IMR-90 (cell line): ENCODE data around the gene RMC1. TPM values are rescaled to one million over a fixed set of nuclear protein-coding genes. Genes with fewer than 3 reads are reported as not detected.

Source experiments
- ATAC-seq: fragments of 200-7000 bp; cut with Tn5 transposase; 2 replicates; pipeline ENCODE4 v1.9.1; 2020; ENCODE audit warnings: low read depth, mild to moderate bottlenecking, moderate library complexity
- BruUV-seq: library from RNA; stranded (reverse); fragments of 400-500 nt; replicated peaks from 2 replicates; lab custom pipeline; 2021; lab: Mats Ljungman, UMichigan
- CTCF ChIA-PET: fragments of 300-600 bp; formaldehyde crosslinking; extraction: SDS; loops from one replicate; lab custom pipeline; 2021; ENCODE audit warnings: antibody characterized with exemption; lab: Yijun Ruan, JAX
- POLR2A ChIA-PET: fragments of 300-600 bp; sonication (Branson Sonifier 250); formaldehyde crosslinking; loops from one replicate; lab custom pipeline; 2022; ENCODE audit warnings: antibody characterized with exemption; ENCODE audit not compliant: unreplicated experiment; lab: Charles Lee
- DNase-seq: peaks from one replicate; pipeline ENCODE4 v3.0.0; 2013
- H2AFZ ChIP-seq: replicated peaks from 2 replicates; pipeline ENCODE3; 2013; ENCODE audit warnings: low read length, mild to moderate bottlenecking; ENCODE audit not compliant: poor library complexity
- H2AK5ac ChIP-seq: 2 replicates; pipeline ENCODE4 v1.6.1; 2013; ENCODE audit warnings: low read depth, low read length, inconsistent platforms
- H2AK9ac ChIP-seq: replicated peaks from 2 replicates; pipeline ENCODE3; 2013; ENCODE audit warnings: mild to moderate bottlenecking, low read depth, low read length, moderate library complexity; ENCODE audit not compliant: poor library complexity
- H2BK120ac ChIP-seq: 2 replicates; pipeline ENCODE4 v1.6.1; 2013; ENCODE audit warnings: low read depth, low read length, inconsistent platforms
- H2BK15ac ChIP-seq: 3 replicates; pipeline ENCODE4 v1.6.1; 2013; ENCODE audit warnings: low read depth, low read length, inconsistent platforms
- H2BK20ac ChIP-seq: 2 replicates; pipeline ENCODE4 v1.6.1; 2013; ENCODE audit warnings: low read depth, mild to moderate bottlenecking, inconsistent platforms, low read length, moderate library complexity
- H2BK5ac ChIP-seq: 2 replicates; pipeline ENCODE4 v1.6.1; 2013; ENCODE audit warnings: mild to moderate bottlenecking, low read depth, low read length, inconsistent platforms; ENCODE audit not compliant: poor library complexity, severe bottlenecking
- H3K14ac ChIP-seq: replicated peaks from 2 replicates; pipeline ENCODE4 v1.6.1; 2013; ENCODE audit warnings: low read depth, low read length, inconsistent platforms
- H3K18ac ChIP-seq: 2 replicates; pipeline ENCODE4 v1.6.1; 2013; ENCODE audit warnings: low read depth, low read length, control low read depth
- H3K23ac ChIP-seq: 2 replicates; pipeline ENCODE4 v1.6.1; 2013; ENCODE audit warnings: low read depth, low read length, inconsistent platforms
- H3K27ac ChIP-seq: 2 replicates; pipeline ENCODE4 v1.5.1; 2013; ENCODE audit warnings: mild to moderate bottlenecking, control low read depth, low read length; ENCODE audit not compliant: insufficient read depth
- H3K27me3 ChIP-seq: 2 replicates; pipeline ENCODE4 v1.6.1; 2013; ENCODE audit warnings: low read length; ENCODE audit not compliant: control insufficient read depth, insufficient read depth
- H3K36me3 ChIP-seq: 2 replicates; pipeline ENCODE4 v1.6.1; 2013; ENCODE audit warnings: low read length, mixed read lengths; ENCODE audit not compliant: control insufficient read depth, insufficient read depth
- H3K4ac ChIP-seq: 2 replicates; pipeline ENCODE4 v1.6.1; 2013; ENCODE audit warnings: low read depth, low read length, inconsistent platforms
- H3K4me1 ChIP-seq: 2 replicates; pipeline ENCODE4 v1.6.1; 2013; ENCODE audit warnings: low read length, mixed read lengths; ENCODE audit not compliant: control insufficient read depth, insufficient read depth
- H3K4me2 ChIP-seq: 2 replicates; pipeline ENCODE4 v1.6.1; 2013; ENCODE audit warnings: low read depth, mild to moderate bottlenecking, control low read depth, low read length, moderate library complexity
- H3K4me3 ChIP-seq: 2 replicates; pipeline ENCODE4 v1.5.1; 2013; ENCODE audit warnings: low read depth, mild to moderate bottlenecking, control low read depth, low read length, moderate library complexity; ENCODE audit not compliant: insufficient read depth
- H3K56ac ChIP-seq: 2 replicates; pipeline ENCODE4 v1.6.1; 2013; ENCODE audit warnings: low read length, inconsistent platforms; ENCODE audit not compliant: insufficient read depth; ENCODE audit errors: extremely low read depth
- H3K79me1 ChIP-seq, 2 experiments: 2 replicates each; pipeline ENCODE4 v1.6.1; 2013; ENCODE audit warnings: low read length in 2 of 2, inconsistent platforms in 1 of 2, low read depth in 1 of 2
- H3K9ac ChIP-seq: 2 replicates; pipeline ENCODE4 v1.6.1; 2013; ENCODE audit warnings: low read depth, low read length, control low read depth
- H3K9me1 ChIP-seq: 2 replicates; pipeline ENCODE4 v1.6.1; 2013; ENCODE audit warnings: low read length, inconsistent platforms; ENCODE audit not compliant: insufficient read depth
- H3K9me3 ChIP-seq: 2 replicates; pipeline ENCODE4 v1.6.1; 2013; ENCODE audit warnings: low read length; ENCODE audit not compliant: control insufficient read depth, insufficient read depth
- H4K20me1 ChIP-seq: 2 replicates; pipeline ENCODE4 v1.6.1; 2013; ENCODE audit warnings: low read length, inconsistent platforms; ENCODE audit not compliant: insufficient read depth
- H4K5ac ChIP-seq: 2 replicates; pipeline ENCODE4 v1.6.1; 2013; ENCODE audit warnings: mild to moderate bottlenecking, low read depth, low read length, control low read depth
- H4K8ac ChIP-seq, 2 experiments: 2 replicates each; pipeline ENCODE4 v1.6.1; 2013; ENCODE audit warnings: low read depth in 2 of 2, low read length in 2 of 2, control low read depth in 1 of 2, inconsistent platforms in 1 of 2
- H4K91ac ChIP-seq: 2 replicates; pipeline ENCODE4 v1.6.1; 2013; ENCODE audit warnings: low read depth, low read length, inconsistent platforms; ENCODE audit not compliant: insufficient read depth
- CHD1 ChIP-seq: IDR thresholded peaks from 2 replicates; pipeline ENCODE4 v1.6.1; 2012; ENCODE audit warnings: low read depth, low read length, improper control_type of control experiment
- FOS ChIP-seq: fragments of 150-350 bp; IDR thresholded peaks from 2 replicates; pipeline ENCODE4 v1.6.1; 2016; ENCODE audit warnings: low read depth, low read length
- WGBS, 2 experiments: methylation state at CpG; one replicate each; pipeline versions ENCODE4 v1.1.5 to v1.1.7; 2013; ENCODE audit warnings: missing lambda C conversion rate in 2 of 2; ENCODE audit not compliant: insufficient read length in 1 of 2; ENCODE audit errors: extremely low coverage in 2 of 2; 5-methylcytosine and 5-hydroxymethylcytosine counted together
- dilution Hi-C: fragments of 300-500 bp; cut with HindIII; formaldehyde crosslinking; loops from one replicate; pipeline ENCODE4 v1.14.3; 2018; ENCODE audit warnings: low sequenced_read_pairs; ENCODE audit not compliant: unreplicated experiment
- in situ Hi-C: fragments of 300-500 bp; cut with MboI; formaldehyde crosslinking; loops from 3 replicates; pipeline ENCODE4 v1.14.3; 2019; ENCODE audit warnings: low sequenced_read_pairs, inconsistent platforms, mixed read lengths
- intact Hi-C: fragments of 100-400 bp; cut with micrococcal nuclease; formaldehyde crosslinking; loops from 2 replicates; pipeline ENCODE4 v1.10.0; 2022
- polyA plus RNA-seq, 3 experiments: library from polyadenylated mRNA; depleted of rRNA; stranded (reverse); fragments of >200 nt; gene quantifications; 2 replicates each; pipeline ENCODE4 v1.2.3, GENCODE V29; 2012; ENCODE audit warnings: low replicate concordance in 1 of 3
- total RNA-seq: library from RNA; depleted of rRNA; stranded (reverse); fragments of >200 nt; gene quantifications from 2 replicates; pipeline ENCODE4 v1.2.3, GENCODE V29; 2012

RMC1 gene
- total and polyA plus RNA-seq, 2 of the 4 experiments (the other 2 are of a cell fraction): 14.2 to 18.0 TPM

- CTCF ChIA-PET: no interaction called here
- H3K36me3 ChIP-seq: peaks cover 26% of the 10 kb centered on the region
- no peak overlapping the region for H2BK120ac ChIP-seq
- intact Hi-C loops (no loop called here), dilution Hi-C loops (no loop called here), in situ Hi-C loops (no loop called here)
- H3K56ac ChIP-seq: no peak overlapping the region
- ATAC-seq (no peak), DNase-seq (no peak)
- H2BK20ac ChIP-seq: no peak overlapping the region
- H2BK5ac ChIP-seq: no peak overlapping the region
- no TSS peak for BruUV-seq
- WGBS, 2 experiments: no CpG with 5 or more reads among the region's 3 CpGs
- peaks cover 26% of the 10 kb centered on the region; the same call in 1 of the 2 replicates for H4K20me1 ChIP-seq
- H3K79me1 ChIP-seq: peaks cover 23% of the 10 kb centered on the region in 2 experiments
- no peak overlapping the region for H2AK9ac ChIP-seq
- no peak overlapping the region for H2AFZ ChIP-seq
- no peak overlapping the region for H3K14ac ChIP-seq
- H3K27ac ChIP-seq: no peak overlapping the region
- no peak overlapping the region for H2BK15ac ChIP-seq
- no peak overlapping the region for H3K4ac ChIP-seq
- H3K9me1 ChIP-seq: peaks cover 10% of the 10 kb centered on the region; the same call in 1 of the 2 replicates
- no peaks in the 10 kb centered on the region for H3K27me3 ChIP-seq
- no peaks in the 10 kb centered on the region for H3K9me3 ChIP-seq
- no peak overlapping the region for H2AK5ac ChIP-seq
- H3K4me2 ChIP-seq: no peak overlapping the region
- H4K91ac ChIP-seq: no peak overlapping the region
- H3K23ac ChIP-seq: no peak overlapping the region
- TF ChIP-seq FOS (no peak), CHD1 (no peak)
- H3K18ac ChIP-seq: no peak overlapping the region
- POLR2A ChIA-PET: no interaction called here
- no peak overlapping the region for H3K4me3 ChIP-seq
- H4K5ac ChIP-seq: no peak overlapping the region
- no peak overlapping the region for H4K8ac ChIP-seq
- peaks cover 2% of the 10 kb centered on the region; the same call in 1 of the 2 replicates for H3K4me1 ChIP-seq
- no peak overlapping the region for H3K9ac ChIP-seq
These were observed 67.7 kb downstream of the RMC1 start for GRCh38 chr18:23570912-23571504.
